HG03378 (cell line): ENCODE measurements around the gene SYNE2.

Experiments
- ATAC-seq: cut with Tn5 transposase; IDR thresholded peaks from one replicate; pipeline ENCODE4 v1.9.1; 2021; ENCODE audit warnings: mild to moderate bottlenecking, moderate library complexity; ENCODE audit not compliant: unreplicated experiment

Gene SYNE2

DNA sequence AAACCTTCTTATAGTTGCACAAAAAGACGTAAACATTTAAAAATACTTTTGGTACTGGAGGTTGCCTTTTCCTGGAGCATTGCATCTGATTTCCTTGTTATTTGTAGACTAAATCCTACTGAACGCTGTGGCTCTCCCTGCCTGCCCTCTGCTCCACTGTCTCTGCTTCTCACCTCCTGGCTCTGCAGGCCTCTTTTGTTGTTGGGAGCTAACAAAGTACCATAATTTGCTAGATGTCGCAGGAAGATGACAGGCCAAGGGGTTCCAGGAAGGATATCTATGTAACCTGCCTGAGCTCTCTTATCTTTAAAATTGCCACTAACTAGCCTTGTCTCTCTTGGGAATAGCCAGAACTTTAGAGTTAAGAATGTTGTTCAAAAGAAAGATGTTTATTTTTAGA is 21.4 kb downstream of the SYNE2 start:
- no peak for ATAC-seq

DNA sequence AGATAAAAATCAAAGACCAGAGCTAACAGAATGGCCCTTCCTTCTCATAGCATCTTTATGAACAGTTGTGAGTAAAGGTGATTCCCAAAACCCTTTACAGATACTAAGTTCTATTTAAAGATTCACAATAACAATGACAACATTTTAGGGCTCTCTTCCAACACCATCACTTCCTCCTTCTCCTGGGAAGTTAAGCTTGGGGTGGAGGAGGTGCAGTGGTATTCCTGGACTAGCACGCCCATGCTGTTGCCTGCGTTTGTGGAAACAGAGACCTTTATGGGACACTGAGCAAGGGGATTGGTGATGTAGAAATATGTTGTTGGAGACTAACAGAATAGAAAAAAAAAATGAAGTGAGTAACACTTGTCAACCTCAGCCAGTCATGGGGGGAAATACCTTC is 22.5 kb downstream of the SYNE2 start:
- ATAC-seq: no peak

DNA sequence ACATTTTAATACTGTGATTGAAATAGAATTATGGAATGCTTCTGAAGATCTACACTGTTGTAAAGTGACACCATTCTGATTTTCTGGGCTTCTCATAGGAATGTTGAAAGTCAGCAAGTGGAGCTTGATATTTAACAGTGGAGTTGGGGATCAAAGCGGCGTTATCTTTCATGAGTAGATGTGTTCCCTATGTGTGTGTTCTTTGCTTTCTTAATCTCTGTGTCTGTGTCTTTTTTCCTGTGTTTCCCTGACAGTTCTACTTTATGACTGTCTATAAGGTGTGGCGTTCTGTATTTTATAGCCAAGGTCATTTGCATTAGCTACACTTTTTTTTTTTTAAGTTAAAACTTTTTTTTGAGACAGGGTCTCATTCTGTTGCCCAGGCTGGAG is 24.7 kb downstream of the SYNE2 start:
- no peak for ATAC-seq

DNA sequence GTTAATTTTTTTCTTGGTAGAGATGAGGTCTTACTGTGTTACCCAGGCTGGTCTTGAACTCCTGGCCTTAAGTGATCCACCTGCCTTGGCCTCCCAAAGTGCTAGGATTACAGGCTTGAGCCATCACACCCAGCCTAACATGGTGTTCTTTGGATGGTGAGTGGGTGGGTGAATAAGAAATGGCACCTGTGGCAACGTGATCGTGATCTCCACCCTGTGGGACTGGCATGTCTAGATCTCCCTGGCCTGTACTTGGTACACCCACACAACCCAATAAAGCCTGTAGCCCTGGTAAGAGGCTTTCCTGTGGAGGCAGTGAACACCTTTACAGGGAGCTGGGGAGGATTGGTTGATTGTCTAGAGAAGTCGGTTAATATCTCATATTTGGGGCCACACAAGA is 25.2 kb downstream of the SYNE2 start:
- no peak for ATAC-seq

DNA sequence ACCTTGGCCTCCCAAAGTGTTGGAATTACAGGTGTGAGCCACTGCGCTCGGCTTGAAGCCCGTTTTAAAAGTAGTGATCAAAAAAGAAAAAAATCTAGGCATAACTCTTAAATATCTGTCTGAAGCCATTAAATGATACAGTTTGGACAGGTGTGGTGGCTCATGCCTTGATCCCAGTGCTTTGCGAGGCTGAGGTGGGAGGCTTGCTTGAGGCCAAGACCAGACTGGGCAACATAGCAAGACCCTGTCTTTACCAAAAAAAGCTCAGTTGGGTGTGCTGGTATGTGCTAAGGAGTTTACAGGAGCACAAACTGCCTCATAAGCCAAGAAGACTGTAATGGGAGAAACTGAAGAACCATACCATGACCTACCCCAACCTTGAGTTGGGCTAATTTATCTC is 26.0 kb downstream of the SYNE2 start:
- ATAC-seq: no peak

DNA sequence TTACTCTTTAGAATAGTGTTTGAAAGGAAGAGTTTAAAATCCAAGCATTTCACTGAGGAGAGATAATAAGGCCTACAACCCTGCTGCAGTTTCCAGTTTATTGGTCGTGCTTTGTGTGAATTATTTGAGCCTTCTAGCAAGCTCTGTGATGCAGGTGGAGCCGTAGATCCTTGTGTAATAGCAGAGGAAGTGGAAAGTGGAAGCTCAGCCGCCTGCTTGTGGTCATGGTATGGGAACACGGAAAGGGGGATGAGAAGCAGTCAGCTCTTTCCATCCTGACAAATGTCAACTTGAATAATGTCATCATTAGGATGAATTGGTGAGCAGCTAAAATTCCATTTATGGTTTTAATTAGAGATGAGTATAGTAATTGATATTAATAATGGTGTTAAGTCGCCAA is 29.1 kb downstream of the SYNE2 start:
- no peak for ATAC-seq

DNA sequence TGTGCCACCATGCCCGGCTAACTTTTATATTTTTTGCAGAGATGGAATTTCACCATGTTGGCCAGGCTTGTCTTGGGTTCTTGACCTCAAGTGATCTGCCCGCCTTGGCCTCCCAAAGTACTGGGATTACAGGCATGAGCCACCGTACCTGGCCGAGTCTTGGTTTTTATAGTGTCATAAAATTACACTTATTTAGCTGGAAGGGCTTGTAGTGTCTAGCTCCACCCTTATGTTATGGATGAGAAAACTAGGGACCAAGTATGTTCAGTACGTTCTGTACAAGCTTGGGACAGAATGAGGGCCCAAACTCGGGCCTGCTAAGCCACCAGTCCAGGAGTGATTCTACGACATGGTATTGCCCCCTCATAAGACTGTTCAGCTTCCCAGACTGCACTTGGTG is 35.1 kb downstream of the SYNE2 start:
- no peak for ATAC-seq

DNA sequence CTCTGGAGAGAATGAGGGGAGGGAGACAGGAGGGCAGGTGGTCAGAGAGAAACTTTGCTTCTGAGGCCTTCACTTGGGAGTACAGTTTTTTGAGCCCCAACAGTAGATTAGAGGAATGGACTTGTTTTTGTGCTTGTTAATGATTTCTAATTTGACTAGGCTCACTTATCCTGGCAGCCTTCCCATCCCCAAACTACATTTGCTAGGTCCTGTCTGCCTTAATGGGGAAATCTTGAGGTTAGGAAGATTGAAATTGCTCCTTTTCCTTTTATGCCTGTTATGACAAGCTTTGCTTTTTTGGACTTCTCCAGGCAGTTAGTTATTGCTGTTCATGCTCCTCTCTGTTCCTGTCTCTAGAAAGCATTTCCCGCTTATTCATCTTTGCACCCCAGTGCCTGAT is 37.7 kb downstream of the SYNE2 start:
- no peak for ATAC-seq

DNA sequence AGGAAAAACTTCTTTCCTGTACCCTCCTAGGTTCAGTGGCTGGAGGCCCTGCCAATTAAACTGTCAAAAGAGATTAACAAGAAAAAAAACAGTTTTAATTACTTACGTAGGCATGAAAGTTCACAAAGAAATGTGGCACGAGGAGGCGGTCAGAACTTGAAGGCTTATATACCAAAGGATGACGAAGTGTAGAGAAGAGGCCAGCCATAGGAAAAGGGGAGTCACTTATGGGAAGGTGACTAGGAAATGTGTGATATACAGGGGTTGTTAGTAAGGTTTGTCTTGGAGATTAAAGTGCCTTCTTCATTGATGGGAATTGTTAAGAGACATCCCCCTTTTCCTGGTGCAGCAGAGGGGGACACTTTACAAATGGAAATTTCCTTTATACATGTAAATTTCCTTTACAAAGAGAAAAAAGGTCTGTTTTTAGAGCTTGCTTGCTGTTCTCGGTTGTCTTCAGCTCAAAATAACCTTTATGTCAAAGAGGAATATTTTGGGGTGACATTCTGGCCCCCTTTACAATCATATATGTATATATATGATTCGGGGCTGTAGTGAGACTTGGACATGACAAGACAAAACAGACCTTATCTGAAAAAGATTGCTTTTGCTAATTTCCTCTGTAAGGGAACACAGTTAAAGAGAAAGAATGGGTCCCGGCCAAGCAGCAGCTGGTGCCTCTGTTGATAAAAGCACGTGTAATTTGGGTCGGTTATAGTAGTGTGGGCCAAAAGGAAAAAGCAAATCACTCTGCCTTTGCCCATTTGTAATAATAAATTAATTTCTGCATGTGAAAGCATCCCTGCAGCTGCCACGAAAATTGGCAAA is 38.6 kb downstream of the SYNE2 start:
- no peak for ATAC-seq

DNA sequence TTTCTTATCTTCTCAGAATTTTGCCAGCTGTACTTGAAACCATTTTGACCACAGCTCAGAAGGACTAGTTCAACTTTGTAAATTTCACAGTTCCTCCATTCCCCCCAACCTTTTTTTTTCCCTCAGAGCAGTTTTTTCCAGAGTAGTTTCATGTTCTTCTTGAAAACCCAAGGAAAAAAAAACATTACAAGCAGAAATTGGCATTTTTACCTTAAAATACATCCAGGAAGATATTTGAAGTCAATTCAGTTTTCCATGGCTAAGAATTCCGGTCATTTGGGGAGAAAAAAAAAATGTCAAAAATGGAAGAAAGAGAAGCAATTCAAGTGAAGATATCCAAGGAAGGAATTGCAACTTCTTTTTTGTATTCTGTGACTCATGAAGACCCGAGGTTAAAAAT is 39.5 kb downstream of the SYNE2 start:
- ATAC-seq: no peak

DNA sequence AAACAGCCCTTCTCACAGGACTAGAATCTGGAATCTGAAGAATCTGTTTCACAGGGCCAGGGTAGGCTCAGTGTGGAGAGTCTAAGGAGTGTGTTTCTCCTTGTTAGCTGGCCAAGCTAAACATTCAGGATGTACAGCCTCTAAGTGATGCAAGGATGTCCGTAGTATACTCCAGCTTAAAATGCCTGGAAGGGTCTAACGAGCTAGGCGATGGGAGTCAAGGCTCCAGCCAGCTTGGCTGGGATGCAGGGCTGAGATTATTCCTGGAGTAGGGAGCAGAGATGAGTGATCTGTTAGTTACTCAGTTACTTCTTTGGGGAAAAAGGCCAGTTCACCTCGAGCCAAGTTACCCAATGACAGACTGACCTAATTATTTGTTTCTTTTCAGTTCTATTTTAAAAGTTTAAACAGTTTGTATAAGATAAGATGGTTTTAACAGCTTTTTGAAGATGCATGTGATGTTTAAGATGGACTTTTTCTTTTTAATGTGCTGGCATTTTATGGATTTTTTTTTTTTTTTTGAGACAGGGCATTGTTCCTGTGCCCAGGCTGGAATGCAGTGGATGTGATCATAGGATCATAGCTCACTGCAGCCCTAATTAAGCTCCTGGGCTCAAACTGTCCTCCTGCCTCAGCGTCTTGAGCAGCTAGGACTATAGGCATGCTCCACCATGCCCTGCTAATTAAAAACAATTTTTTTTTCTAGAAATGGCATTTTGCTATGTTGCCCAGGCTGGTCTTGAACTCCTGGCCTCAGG is 41.1 kb downstream of the SYNE2 start:
- no peak for ATAC-seq

DNA sequence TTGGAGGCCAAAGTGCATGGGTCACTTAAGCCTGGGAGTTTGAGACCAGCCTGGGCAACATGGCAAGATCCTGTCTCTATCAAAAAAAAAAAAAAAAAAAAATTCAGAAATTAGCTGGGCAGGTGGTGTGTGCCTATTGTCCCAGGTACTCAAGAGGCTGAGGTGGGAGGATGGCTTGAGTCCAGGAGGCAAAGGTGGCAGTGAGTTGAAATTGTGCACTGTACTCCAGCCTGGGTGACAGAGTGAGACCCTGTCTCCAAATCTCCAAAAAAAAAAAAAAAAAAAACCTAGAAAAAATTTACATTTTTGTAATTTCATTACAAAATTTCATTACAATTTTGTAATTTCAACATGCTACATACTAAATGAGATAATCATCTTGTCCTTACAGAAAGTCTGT is 42.7 kb downstream of the SYNE2 start:
- no peak for ATAC-seq

DNA sequence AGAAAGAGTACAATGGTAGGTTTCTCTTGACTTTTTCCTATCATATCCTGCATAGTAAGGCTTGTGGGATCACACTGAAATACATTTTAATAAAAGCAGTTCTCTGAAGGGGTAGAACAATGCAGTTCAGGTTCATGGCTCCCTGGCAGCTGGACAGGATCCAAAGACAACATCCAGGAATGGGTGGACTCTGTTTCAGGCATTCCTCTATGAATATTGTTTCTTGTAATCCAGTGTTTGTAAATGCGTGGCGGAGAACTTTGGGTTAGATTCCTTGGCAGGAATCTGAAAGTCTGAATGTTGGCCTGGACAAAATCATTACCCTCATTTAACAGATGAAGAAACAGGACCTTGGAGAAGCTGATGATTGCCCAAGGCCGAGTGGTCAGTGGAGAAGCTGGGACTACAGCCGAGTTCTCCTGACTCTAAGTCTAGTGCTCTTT is 43.5 kb downstream of the SYNE2 start:
- no peak for ATAC-seq

DNA sequence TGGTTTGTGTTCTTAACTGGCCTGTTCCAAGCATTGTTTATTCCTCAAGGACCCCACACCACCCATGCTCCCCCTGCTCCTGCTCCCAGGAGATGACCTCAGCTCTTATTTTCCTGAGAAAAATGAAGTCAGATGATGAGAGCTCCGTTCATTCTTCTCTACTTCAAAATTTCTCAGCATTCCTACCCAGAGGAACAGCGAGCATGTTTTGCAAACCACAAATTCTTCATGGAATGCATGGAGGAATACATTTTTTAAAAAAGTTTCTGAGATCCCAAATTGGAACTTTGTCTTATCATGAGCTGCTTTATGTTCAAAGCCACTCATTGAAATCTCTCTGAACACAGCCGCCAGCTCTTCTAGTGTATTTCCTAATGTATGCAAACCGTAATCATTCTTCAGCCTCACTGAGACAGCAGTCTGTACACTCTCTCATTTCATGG is 44.9 kb downstream of the SYNE2 start:
- ATAC-seq: no peak

DNA sequence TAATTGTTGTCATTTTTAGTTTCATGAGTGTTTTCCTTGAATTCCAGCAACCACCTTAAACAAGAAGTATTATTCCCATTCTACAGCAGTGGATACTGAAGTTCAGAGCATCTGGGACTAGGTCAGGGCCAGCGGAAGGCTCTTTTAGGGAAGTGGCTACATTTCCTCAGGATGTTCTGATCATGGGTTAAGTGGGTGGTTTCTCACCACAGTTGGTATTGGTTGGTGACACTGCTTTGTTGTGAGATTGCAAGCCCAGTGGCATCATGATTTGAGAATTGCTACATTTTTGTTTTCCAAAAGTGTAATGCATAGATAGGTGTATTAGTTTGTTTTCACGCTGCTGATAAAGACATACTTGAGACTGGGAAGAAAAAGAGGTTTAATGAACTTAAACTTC is 47.1 kb downstream of the SYNE2 start:
- ATAC-seq: no peak

DNA sequence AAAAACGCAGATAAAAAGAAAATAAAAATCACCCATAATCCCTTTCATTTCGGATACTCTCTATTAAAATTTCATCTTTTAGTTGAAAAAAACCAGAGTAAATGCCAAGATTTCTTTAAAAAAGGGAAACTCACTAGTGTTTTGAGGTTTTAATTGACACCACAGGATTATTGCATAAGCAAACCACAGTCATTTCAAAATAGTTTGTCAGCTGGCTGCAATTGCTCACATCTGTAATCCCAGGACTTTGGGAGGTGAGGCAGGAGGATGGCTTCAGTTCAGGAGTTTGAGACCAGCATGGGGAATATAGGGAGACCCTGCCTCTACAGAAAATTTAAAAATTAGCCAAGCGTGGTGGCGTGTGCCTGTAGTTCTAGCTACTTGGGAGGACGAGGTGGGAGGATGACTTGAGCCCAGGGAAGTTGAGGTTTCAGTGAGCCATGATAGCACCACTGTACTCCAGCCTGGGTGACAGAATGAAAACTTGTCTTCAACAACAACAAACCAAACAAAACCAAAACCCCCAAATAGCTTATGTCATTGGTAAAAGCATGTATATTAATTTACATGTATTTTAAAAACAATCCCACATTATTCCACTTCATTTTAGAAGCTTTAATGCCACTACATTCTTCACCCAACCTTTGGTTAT is 48.8 kb downstream of the SYNE2 start:
- ATAC-seq: no peak

DNA sequence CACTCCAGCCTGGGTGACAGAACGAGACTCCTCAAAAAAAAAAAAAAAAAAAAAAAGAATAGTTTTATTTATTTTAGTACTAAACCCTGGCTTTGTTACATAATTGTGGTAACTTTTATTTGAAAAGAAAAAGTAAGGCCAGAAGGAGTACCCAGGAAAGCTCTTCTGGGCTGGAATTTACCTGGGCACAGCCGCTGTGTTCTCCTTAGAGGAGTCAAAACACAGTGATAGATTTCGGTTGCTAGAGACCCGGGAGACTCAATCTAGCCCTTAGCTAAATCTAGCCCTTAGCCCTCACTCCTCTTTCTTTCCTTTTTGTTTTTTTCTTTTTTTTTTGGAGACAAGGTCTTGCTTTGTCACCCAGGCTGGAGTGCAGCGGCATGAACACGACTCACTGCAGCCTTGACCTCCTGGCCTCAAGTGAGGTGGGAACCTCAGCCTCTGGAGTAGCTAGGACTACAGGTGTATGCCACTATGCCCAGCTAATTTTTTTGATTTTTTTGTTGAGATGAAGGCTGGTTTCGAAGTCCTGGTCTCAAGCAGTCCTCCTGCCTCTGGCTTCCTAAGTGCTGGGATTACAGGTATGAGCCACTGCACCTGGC is 49.7 kb downstream of the SYNE2 start:
- no peak for ATAC-seq

DNA sequence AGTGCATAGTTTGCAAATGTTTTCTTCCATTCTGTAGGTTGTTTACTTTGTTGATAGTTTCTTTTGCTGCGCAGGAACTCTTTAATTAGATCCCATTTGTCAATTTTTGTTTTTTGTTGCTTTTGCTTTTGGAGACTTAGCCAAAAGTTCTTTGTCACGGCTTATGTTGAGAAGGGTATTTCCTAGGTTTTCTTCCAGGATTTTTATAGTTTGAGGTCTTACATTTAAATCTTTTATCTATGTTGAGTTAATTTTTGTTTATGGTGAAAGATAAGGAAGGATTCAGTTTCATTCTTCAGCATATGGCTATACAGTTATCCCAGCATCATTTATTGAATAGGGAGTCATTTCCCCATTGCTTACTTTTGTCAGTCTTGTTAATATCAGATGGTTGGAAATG is 51.9 kb downstream of the SYNE2 start:
- ATAC-seq: no peak

DNA sequence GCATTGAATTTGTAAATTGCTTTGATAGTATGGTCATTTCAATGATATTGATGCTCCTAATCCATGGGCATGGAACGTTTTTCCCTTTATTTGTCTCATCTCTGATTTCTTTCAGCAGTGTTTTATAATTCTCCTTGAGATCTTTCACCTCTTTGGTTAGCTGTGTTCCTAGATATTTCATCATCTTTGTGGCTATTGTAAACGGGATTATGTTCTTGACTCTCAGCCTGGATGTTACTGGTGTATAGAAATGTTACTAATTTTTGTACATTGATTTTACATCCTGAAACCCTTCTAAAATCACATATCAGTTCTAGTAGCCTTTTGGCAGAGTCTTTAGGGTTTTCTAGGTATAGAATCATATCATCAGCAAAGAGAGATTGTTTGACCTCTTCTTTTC is 52.6 kb downstream of the SYNE2 start:
- ATAC-seq: no peak

DNA sequence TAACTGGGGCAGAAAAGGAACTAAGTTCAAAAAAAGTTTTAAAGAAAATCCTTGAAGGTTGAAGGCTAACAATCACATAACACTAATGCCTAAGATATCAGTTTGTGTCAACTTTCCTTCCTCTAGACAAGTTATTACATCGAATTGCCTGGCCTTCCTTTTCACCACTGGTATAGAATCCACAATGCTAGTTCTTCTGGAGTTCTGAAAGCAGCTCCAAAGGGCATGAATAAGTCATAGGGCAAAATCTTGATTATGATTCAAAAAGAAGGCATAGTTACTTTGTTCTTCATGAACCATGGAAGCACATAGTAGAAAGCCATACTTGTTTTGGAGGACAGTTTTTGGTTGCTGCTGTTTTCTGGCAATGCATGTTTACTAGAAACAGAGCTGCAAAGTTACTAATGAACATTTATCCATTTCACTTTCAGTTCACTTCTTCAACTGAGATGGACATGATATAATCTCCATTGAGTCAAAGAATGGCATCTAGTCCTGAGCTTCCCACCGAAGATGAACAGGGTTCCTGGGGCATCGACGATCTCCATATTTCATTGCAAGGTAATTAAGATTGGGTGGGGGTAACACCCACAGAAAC is 56.0 kb downstream of the SYNE2 start:
- no peak for ATAC-seq

DNA sequence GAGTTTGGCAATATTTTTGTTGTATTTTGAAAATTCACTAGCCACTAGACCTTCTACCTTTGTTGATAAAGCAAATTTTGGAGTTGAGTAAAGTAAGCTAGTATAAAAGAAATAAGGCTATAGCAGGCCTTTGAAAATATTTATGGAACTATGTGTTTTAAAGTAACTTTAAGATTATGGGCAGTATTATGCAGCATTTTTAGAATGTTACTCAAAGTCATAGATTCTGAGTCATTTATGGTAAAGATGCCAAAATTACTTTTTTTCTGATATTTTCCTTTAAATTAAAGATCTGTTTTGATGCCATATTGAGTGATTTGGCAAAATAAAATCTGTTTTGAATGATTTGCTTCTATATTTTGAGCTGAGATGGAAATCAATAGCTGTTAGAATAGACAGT is 57.2 kb downstream of the SYNE2 start:
- ATAC-seq: no peak
